Natural killer cell (primary cell): ENCODE data around the gene DPY19L3. TPM values are rescaled to one million over a fixed set of nuclear protein-coding genes. Genes with fewer than 3 reads are reported as not detected.

Experiments
- ATAC-seq, 3 donors: fragments of 150-1000 bp in 2 of 3; fragments of 200-7000 bp in 1 of 3; cut with Tn5 transposase; 1 replicate in 1 of 3; 2 replicates in 2 of 3; pipeline ENCODE4 v1.10.0; 2021; ENCODE audit warnings: mild to moderate bottlenecking in 2 of 3, moderate library complexity in 2 of 3
- DNase-seq, 2 donors: peaks; one replicate each; pipeline versions ENCODE4 v3.0.0 to v3.0.0-alpha.2; 2013 to 2021; ENCODE audit warnings: mixed read lengths in 1 of 2
- H3K27ac ChIP-seq: one replicate; pipeline ENCODE4 v1.5.1; 2013; ENCODE audit warnings: mild to moderate bottlenecking, low read length
- H3K27me3 ChIP-seq: one replicate; pipeline ENCODE4 v1.6.1; 2013; ENCODE audit warnings: low read length; ENCODE audit not compliant: control insufficient read depth, insufficient read depth
- H3K36me3 ChIP-seq: one replicate; pipeline ENCODE4 v1.6.1; 2013; ENCODE audit warnings: low read length; ENCODE audit not compliant: control insufficient read depth, insufficient read depth
- H3K4me1 ChIP-seq: one replicate; pipeline ENCODE4 v1.6.1; 2013; ENCODE audit warnings: low read length; ENCODE audit not compliant: control insufficient read depth, insufficient read depth
- H3K4me3 ChIP-seq: one replicate; pipeline ENCODE4 v1.5.1; 2013; ENCODE audit warnings: low read length
- H3K9me3 ChIP-seq: one replicate; pipeline ENCODE4 v1.6.1; 2013; ENCODE audit warnings: low read length; ENCODE audit not compliant: control insufficient read depth, insufficient read depth
- H3K27ac Mint-ChIP-seq, 2 donors: one replicate each; pipeline ENCODE4 v1.8.0; 2022; ENCODE audit warnings: mild to moderate bottlenecking in 2 of 2, mixed read lengths in 2 of 2, moderate library complexity in 1 of 2
- H3K27me3 Mint-ChIP-seq, 2 donors: one replicate each; pipeline ENCODE4 v1.8.0; 2022; ENCODE audit warnings: low read depth in 2 of 2, mixed read lengths in 2 of 2
- H3K36me3 Mint-ChIP-seq: one replicate; pipeline ENCODE4 v1.8.0; 2022; ENCODE audit warnings: mixed read lengths
- H3K4me1 Mint-ChIP-seq, 2 donors: one replicate each; pipeline ENCODE4 v1.8.0; 2022; ENCODE audit warnings: mixed read lengths in 2 of 2
- H3K4me3 Mint-ChIP-seq: one replicate; pipeline ENCODE4 v1.8.0; 2022; ENCODE audit warnings: mild to moderate bottlenecking, moderate library complexity, mixed read lengths
- H3K9me3 Mint-ChIP-seq, 2 donors: one replicate each; pipeline ENCODE4 v1.8.0; 2022; ENCODE audit warnings: mixed read lengths in 2 of 2
- WGBS: methylation state at CpG from one replicate; pipeline ENCODE4 v1.1.7; 2013; ENCODE audit warnings: missing lambda C conversion rate; ENCODE audit not compliant: insufficient coverage; 5-methylcytosine and 5-hydroxymethylcytosine counted together
- intact Hi-C: fragments of 100-400 bp; cut with micrococcal nuclease; formaldehyde crosslinking; loops from one replicate; pipeline ENCODE4 v1.14.2; 2022
- total RNA-seq, 4 donors: library from RNA; stranded (reverse); fragments of 120-200 nt in 1 of 4; gene quantifications; one replicate each; pipeline versions ENCODE4 v1.2.3 to v1.2.4, GENCODE V29; 2013 to 2022
- TF ChIP-seq, protein P1 (sequence below): fragments of 200-600 bp; IDR thresholded peaks from one replicate; pipeline ENCODE4 v1.8.0; 2022; ENCODE audit warnings: antibody characterized with exemption

The DPY19L3 gene
- total RNA-seq, 3 donors from 2014 or later (not counting 1 experiment from before 2014, with no cell fraction given) = 26.7 to 28.1 (median 27.6) TPM

DNA sequence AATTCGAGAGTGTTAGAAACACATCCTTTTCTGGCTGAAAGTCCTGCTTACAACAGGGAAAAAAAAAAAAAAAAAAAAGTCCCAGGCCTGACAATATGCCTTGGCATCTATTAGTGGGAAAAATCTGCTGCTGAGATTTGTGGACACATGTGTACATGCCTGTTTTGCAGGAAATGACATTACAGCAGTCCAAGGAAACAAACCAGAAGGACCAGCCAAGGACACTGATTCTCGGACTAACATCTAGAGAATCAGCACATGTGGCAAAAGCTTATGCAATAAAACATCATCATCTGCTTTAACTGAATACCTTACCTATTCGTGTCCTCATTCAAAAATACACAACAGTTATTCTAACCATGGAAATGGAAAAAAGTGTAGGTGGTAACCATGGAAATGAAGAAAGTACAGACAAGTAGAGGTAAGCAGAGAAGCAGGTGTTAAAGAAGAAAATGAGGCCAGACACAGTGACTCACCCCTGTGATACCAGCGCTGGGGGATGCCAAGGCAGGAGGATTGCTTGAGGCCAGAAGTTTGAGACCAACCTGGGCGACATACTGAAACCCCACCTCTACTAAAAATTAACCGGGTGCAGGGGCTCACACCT, 9.4 kb upstream of the DPY19L3 start:
- Mint-ChIP-seq H3K27ac (no peak overlapping the region), H3K4me3 (no peak overlapping the region), H3K36me3 (no peaks in the 10 kb centered on the region), H3K4me1 (no peaks in the 10 kb centered on the region), H3K27me3 (no peaks in the 10 kb centered on the region), H3K9me3 (no peaks in the 10 kb centered on the region)
- H3K4me3 ChIP-seq = no peak overlapping the region
- intact Hi-C loops = no loop called here
- TF ChIP-seq, protein P1, sequence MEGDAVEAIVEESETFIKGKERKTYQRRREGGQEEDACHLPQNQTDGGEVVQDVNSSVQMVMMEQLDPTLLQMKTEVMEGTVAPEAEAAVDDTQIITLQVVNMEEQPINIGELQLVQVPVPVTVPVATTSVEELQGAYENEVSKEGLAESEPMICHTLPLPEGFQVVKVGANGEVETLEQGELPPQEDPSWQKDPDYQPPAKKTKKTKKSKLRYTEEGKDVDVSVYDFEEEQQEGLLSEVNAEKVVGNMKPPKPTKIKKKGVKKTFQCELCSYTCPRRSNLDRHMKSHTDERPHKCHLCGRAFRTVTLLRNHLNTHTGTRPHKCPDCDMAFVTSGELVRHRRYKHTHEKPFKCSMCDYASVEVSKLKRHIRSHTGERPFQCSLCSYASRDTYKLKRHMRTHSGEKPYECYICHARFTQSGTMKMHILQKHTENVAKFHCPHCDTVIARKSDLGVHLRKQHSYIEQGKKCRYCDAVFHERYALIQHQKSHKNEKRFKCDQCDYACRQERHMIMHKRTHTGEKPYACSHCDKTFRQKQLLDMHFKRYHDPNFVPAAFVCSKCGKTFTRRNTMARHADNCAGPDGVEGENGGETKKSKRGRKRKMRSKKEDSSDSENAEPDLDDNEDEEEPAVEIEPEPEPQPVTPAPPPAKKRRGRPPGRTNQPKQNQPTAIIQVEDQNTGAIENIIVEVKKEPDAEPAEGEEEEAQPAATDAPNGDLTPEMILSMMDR = no peak
- ATAC-seq = no peak
- 90% methylated on average over 5 of the region's 6 CpGs for WGBS
- H3K36me3 ChIP-seq = no peaks in the 10 kb centered on the region
- no peak overlapping the region for H3K27ac ChIP-seq
- H3K4me1 ChIP-seq = no peaks in the 10 kb centered on the region
- no peaks in the 10 kb centered on the region for H3K27me3 ChIP-seq
- H3K9me3 ChIP-seq = no peaks in the 10 kb centered on the region
- no peak for DNase-seq

DNA sequence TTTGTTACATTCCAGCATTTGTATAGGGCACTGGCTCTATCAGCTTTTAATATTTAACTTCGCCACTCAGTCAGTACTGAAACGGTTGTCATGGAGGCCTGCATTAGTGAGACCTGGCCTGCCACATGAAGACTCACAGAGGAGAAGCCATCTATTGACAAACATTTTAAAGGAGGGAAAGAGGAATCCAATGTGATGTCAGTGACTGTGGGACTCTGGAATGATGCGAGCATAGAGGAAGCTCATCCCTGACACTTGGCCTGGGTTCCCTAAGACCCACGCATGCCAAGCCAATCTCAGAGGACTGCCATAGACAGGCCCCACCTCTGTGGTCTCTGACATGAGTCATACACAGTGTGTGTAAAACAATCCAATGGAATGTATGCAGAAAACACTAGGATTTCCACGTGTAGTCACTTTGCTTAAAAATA, 7.9 kb upstream of the DPY19L3 start:
- DNase-seq = no peak
- 96% methylated on average over 5 of the region's 5 CpGs for WGBS
- Histone ChIP-seq H3K4me1 (no peaks in the 10 kb centered on the region), H3K27me3 (no peaks in the 10 kb centered on the region), H3K9me3 (no peaks in the 10 kb centered on the region), H3K27ac (no peak overlapping the region), H3K36me3 (no peaks in the 10 kb centered on the region), H3K4me3 (no peak overlapping the region)
- Mint-ChIP-seq H3K4me3 (no peak overlapping the region), H3K27me3 (no peaks in the 10 kb centered on the region), H3K27ac (no peak overlapping the region), H3K4me1 (no peaks in the 10 kb centered on the region), H3K36me3 (no peaks in the 10 kb centered on the region), H3K9me3 (no peaks in the 10 kb centered on the region)
- TF ChIP-seq, protein P1 = no peak
- no peak for ATAC-seq
- intact Hi-C loops = no loop called here

- no peaks in the 10 kb centered on the region for H3K36me3 ChIP-seq
- H3K36me3 Mint-ChIP-seq = no peaks in the 10 kb centered on the region
- H3K27ac ChIP-seq = no peak overlapping the region
- H3K27me3 ChIP-seq = no peaks in the 10 kb centered on the region
- ATAC-seq (no peak), DNase-seq (no peak)
- no peak overlapping the region for H3K4me3 ChIP-seq
- WGBS = 97% methylated on average over 1 of the region's 1 CpG
- no peaks in the 10 kb centered on the region for H3K9me3 Mint-ChIP-seq
- intact Hi-C loops = no loop called here
- TF ChIP-seq, protein P1 = no peak
- H3K27ac Mint-ChIP-seq = no peak overlapping the region
- H3K4me1 Mint-ChIP-seq = peaks cover 11 to 12% of the 10 kb centered on the region in 2 donors
- no peak overlapping the region for H3K4me3 Mint-ChIP-seq
- peaks cover 17% of the 10 kb centered on the region for H3K4me1 ChIP-seq
- H3K9me3 ChIP-seq = no peaks in the 10 kb centered on the region
- H3K27me3 Mint-ChIP-seq = no peaks in the 10 kb centered on the region
Measured at GRCh38 chr19:32401992-32402391, 3.6 kb upstream of the DPY19L3 start.
